Suprapubic skin (tissue), 4 donors: ENCODE results near the gene REEP3. TPM values are rescaled to one million over a fixed set of nuclear protein-coding genes. Genes with fewer than 3 reads are reported as not detected.

Experiments
- DNase-seq, 2 donors: peaks; one replicate each; pipeline ENCODE4 v3.0.0-alpha.2; 2019; ENCODE audit warnings: low spot score in 2 of 2
- H3K27ac ChIP-seq: fragments of 200-600 bp; sonication (generic); one replicate; pipeline ENCODE4 v1.5.1; 2019
- H3K27me3 ChIP-seq: fragments of 200-600 bp; sonication (generic); one replicate; pipeline ENCODE4 v1.5.1; 2019
- H3K36me3 ChIP-seq: fragments of 200-600 bp; sonication (generic); one replicate; pipeline ENCODE4 v1.5.1; 2019
- H3K4me1 ChIP-seq: fragments of 200-600 bp; sonication (generic); one replicate; pipeline ENCODE4 v1.5.1; 2019
- H3K4me3 ChIP-seq: fragments of 200-600 bp; sonication (generic); one replicate; pipeline ENCODE4 v1.5.1; 2019; ENCODE audit warnings: mild to moderate bottlenecking
- H3K9me3 ChIP-seq: fragments of 200-600 bp; sonication (generic); one replicate; pipeline ENCODE4 v1.5.1; 2019
- EP300 ChIP-seq: sonication (generic); formaldehyde crosslinking; IDR thresholded peaks from one replicate; pipeline ENCODE4 v1.6.1; 2017; ENCODE audit warnings: antibody characterized with exemption
- POLR2A ChIP-seq, 2 donors: fragments of 450-650 bp; IDR thresholded peaks; one replicate each; pipeline ENCODE4 v1.6.1; 2017; ENCODE audit warnings: antibody characterized with exemption in 2 of 2, mild to moderate bottlenecking in 2 of 2, moderate library complexity in 2 of 2
- POLR2AphosphoS5 ChIP-seq, 3 donors: sonication (generic); formaldehyde crosslinking; IDR thresholded peaks; one replicate each; pipeline ENCODE4 v1.6.1; 2017; ENCODE audit warnings: antibody characterized with exemption in 3 of 3
- WGBS: methylation state at CpG from one replicate; pipeline ENCODE4 v1.1.5; 2018; 5-methylcytosine and 5-hydroxymethylcytosine counted together
- total RNA-seq, 4 donors: library from RNA; depleted of rRNA; stranded (reverse); fragments of >200 nt; gene quantifications; one replicate each; pipeline ENCODE4 v1.1.0, GENCODE V29; 2016
- TF ChIP-seq, protein P1 (sequence below), 2 donors: fragments of 200-600 bp in 1 of 2; fragments of 450-650 bp in 1 of 2; sonication (generic) in 1 of 2; IDR thresholded peaks; one replicate each; pipeline ENCODE4 v1.5.1; 2016 to 2019; ENCODE audit warnings: antibody characterized with exemption in 2 of 2, mild to moderate bottlenecking in 1 of 2, moderate library complexity in 1 of 2

The REEP3 gene
- total RNA-seq, 4 donors from 2014 or later = 29.0 to 79.2 (median 31.1) TPM

DNA sequence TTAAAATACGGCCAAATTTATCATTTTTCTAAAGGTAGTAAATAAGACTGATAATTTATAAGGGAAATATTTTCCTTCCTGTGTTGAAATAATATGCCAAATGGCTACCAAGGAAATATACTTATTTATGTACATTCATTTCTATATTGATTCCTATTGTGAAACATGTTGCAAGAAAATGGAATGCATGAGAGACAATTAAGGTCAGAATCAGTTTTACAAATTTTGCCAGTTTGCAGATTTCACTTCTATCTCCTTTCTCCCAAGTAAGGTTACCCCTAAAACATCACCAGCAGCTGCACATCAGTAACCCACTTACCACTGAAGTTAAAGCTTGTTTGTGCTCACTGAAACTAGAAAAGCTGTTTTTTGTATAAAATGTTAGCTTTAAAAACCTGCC, 19.2 kb upstream of the REEP3 start:
- H3K4me3 ChIP-seq = no peak overlapping the region
- 94% methylated on average over 1 of the region's 1 CpG for WGBS
- H3K27ac ChIP-seq = no peak overlapping the region
- TF ChIP-seq POLR2AphosphoS5 (IDR thresholded peaks at IDR 0.05) (no peak), EP300 (no peak), POLR2A (IDR thresholded peaks at IDR 0.05) (no peak)
- TF ChIP-seq, protein P1, sequence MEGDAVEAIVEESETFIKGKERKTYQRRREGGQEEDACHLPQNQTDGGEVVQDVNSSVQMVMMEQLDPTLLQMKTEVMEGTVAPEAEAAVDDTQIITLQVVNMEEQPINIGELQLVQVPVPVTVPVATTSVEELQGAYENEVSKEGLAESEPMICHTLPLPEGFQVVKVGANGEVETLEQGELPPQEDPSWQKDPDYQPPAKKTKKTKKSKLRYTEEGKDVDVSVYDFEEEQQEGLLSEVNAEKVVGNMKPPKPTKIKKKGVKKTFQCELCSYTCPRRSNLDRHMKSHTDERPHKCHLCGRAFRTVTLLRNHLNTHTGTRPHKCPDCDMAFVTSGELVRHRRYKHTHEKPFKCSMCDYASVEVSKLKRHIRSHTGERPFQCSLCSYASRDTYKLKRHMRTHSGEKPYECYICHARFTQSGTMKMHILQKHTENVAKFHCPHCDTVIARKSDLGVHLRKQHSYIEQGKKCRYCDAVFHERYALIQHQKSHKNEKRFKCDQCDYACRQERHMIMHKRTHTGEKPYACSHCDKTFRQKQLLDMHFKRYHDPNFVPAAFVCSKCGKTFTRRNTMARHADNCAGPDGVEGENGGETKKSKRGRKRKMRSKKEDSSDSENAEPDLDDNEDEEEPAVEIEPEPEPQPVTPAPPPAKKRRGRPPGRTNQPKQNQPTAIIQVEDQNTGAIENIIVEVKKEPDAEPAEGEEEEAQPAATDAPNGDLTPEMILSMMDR (IDR thresholded peaks at IDR 0.05) = no peak
- DNase-seq = no peak
- H3K27me3 ChIP-seq = no peaks in the 10 kb centered on the region
- H3K36me3 ChIP-seq = no peaks in the 10 kb centered on the region
- H3K9me3 ChIP-seq = no peaks in the 10 kb centered on the region
- peaks cover 22% of the 10 kb centered on the region for H3K4me1 ChIP-seq

DNA sequence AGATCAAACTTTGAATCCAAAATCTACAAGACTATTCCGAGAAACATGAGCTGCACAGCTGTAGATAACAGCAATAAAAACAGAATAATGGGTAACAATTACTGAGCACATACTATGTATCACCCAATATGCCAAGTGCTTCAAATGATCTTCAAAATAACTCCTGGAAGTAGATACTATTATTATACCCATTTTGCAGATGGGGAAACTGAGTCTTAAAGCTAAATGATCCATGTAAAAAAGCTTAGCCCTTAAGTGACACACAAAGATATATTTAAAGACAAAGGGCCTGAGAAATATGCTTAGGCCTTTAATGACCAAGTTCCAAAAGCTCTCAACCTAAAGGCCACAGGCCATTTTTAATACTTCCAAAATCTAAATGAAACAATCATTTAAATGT, 18.4 kb upstream of the REEP3 start:
- WGBS = 80% methylated on average over 1 of the region's 1 CpG
- DNase-seq = no peak
- no peaks in the 10 kb centered on the region for H3K36me3 ChIP-seq
- no peak overlapping the region for H3K27ac ChIP-seq
- peaks cover 22% of the 10 kb centered on the region for H3K4me1 ChIP-seq
- H3K4me3 ChIP-seq = no peak overlapping the region
- H3K27me3 ChIP-seq = no peaks in the 10 kb centered on the region
- TF ChIP-seq EP300 = no peak
- no peak for TF ChIP-seq POLR2AphosphoS5 (IDR thresholded peaks at IDR 0.05)
- TF ChIP-seq, protein P1 (IDR thresholded peaks at IDR 0.05) = no peak
- no peak for TF ChIP-seq POLR2A (IDR thresholded peaks at IDR 0.05)
- no peaks in the 10 kb centered on the region for H3K9me3 ChIP-seq

DNA sequence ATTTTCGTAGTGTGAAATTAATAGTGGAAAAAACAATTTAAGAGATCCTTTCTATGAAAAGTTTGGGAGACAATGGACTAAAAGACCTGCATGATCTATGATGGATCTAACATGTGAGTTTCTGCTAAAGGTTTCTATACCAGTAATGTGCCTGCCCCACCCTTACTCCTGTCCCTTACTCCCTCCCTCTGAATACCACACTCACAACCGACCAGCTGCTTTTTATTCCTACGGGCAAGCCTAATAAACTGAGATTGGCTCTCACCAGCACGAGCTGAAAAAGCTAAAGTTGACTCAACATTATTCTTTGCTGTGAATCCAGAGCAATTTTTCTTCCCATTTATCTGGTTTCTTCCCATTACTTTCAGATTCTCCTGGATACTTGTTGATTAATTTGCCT, 17.8 kb upstream of the REEP3 start:
- Histone ChIP-seq H3K36me3 (no peaks in the 10 kb centered on the region), H3K9me3 (no peaks in the 10 kb centered on the region), H3K27me3 (no peaks in the 10 kb centered on the region), H3K27ac (no peak overlapping the region), H3K4me3 (no peak overlapping the region), H3K4me1 (peaks cover 22% of the 10 kb centered on the region)
- TF ChIP-seq, protein P1 (IDR thresholded peaks at IDR 0.05) = no peak
- TF ChIP-seq POLR2A (IDR thresholded peaks at IDR 0.05) (no peak), EP300 (no peak), POLR2AphosphoS5 (IDR thresholded peaks at IDR 0.05) (no peak)
- no peak for DNase-seq
- 42% methylated on average over 4 of the region's 4 CpGs for WGBS

DNA sequence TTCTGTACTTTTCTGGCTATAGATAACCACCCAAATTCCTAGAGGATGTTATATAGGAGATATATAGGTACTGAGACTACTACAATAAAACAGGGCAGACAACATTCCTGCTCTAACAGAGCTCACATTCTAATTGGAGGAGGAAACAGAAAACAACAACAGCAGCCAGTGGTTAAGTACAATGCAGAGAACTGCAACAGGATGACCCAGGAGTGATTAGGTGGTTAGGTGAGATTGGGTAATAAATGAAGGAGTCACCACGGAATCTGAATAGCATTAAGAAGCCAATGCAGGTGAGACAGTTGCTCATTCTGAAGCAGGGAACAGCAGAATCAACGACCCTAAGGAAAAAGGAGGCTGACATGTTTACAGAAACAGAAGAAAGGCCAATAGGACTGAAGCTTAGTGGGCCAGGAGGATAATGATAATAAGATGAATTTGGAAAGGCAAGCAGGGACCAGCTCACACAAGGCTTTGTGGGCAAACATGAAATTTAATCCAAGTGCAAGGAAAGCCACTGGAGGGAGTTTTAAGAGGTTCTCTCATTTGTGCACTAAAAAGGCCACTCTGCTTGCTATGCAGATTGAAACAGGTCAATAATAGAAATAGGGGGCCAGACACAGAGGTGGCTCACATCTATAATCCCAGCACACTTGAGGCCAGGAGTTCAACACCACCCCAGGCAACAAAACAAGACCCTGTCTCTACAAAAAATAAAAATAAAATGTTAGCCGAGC, 16.9 kb upstream of the REEP3 start:
- Histone ChIP-seq H3K4me1 (peaks cover 19% of the 10 kb centered on the region), H3K9me3 (no peaks in the 10 kb centered on the region)
- WGBS = 60% methylated on average over 3 of the region's 3 CpGs

DNA sequence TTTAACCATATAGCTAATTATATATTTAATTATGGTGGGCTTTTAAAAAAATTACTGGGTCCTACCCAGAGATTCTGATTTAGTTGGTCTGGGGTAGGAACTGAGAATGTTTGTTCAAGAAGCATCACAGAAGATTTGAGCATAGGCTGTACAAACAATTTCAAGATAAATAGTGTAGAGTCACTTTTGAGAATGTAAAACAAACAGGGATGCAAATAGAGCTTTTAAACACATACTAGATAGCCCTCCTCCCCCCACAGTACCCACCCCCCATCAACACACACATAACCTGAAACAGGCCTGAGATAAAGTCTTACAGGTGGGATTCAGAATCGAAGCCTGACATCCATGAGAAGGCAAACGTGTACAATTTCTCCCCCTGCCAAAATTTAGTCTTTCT, 15.6 kb upstream of the REEP3 start:
- Histone ChIP-seq H3K27ac (no peak overlapping the region), H3K4me1 (peaks cover 19% of the 10 kb centered on the region), H3K4me3 (no peak overlapping the region), H3K36me3 (no peaks in the 10 kb centered on the region), H3K27me3 (no peaks in the 10 kb centered on the region), H3K9me3 (no peaks in the 10 kb centered on the region)
- no peak for DNase-seq
- 87% methylated on average over 2 of the region's 2 CpGs for WGBS
- TF ChIP-seq EP300 = no peak
- TF ChIP-seq POLR2A (IDR thresholded peaks at IDR 0.05) = no peak
- no peak for TF ChIP-seq POLR2AphosphoS5 (IDR thresholded peaks at IDR 0.05)
- TF ChIP-seq, protein P1 (IDR thresholded peaks at IDR 0.05) = no peak

More for the DNA sequence above, 16.9 kb upstream of the REEP3 start:
- no peak for DNase-seq
- Histone ChIP-seq H3K36me3 (no peaks in the 10 kb centered on the region), H3K27ac (peak overlapping the region; percentile 7), H3K4me3 (no peak overlapping the region), H3K27me3 (no peaks in the 10 kb centered on the region)
- TF ChIP-seq POLR2A (IDR thresholded peaks at IDR 0.05) (no peak), EP300 (no peak), POLR2AphosphoS5 (IDR thresholded peaks at IDR 0.05) (no peak)
- TF ChIP-seq, protein P1 (IDR thresholded peaks at IDR 0.05) = no peak
